DOHH2 (cell line): ENCODE data around the gene MRPL41.
"Not testable (repeated sequence)": the region's sequence is repeated elsewhere in the genome, so short reads cannot be mapped to it uniquely, and the experiment has no call there.

Experiments used
- H3F3A ChIP-seq: fragments of 200-600 bp; sonication (generic), shearing (Covaris generic); 2 replicates; pipeline ENCODE4 v1.6.0; 2016; ENCODE audit warnings: antibody characterized with exemption, mild to moderate bottlenecking; ENCODE audit not compliant: control insufficient read depth, insufficient read depth
- H3K27ac ChIP-seq: fragments of 200-600 bp; sonication (generic); 2 replicates; pipeline ENCODE4 v1.5.1; 2014; ENCODE audit warnings: low read depth, mild to moderate bottlenecking, low read length, moderate library complexity
- H3K27me3 ChIP-seq: fragments of 200-600 bp; sonication (generic); 2 replicates; pipeline ENCODE4 v1.6.1; 2014; ENCODE audit warnings: mild to moderate bottlenecking, low read length, mixed read lengths; ENCODE audit not compliant: control insufficient read depth
- H3K36me3 ChIP-seq: fragments of 200-600 bp; sonication (generic); 2 replicates; pipeline ENCODE4 v1.6.1; 2014; ENCODE audit warnings: mild to moderate bottlenecking, low read length, moderate library complexity, mixed read lengths; ENCODE audit not compliant: control insufficient read depth
- H3K4me1 ChIP-seq: fragments of 200-600 bp; sonication (generic); 2 replicates; pipeline ENCODE4 v1.6.1; 2014; ENCODE audit warnings: mild to moderate bottlenecking, low read length, mixed read lengths; ENCODE audit not compliant: control insufficient read depth
- H3K4me2 ChIP-seq: fragments of 200-600 bp; sonication (generic); 2 replicates; pipeline ENCODE4 v1.6.0; 2014; ENCODE audit warnings: mild to moderate bottlenecking, low read length, moderate library complexity
- H3K4me3 ChIP-seq: fragments of 200-600 bp; sonication (generic); 2 replicates; pipeline ENCODE4 v1.5.1; 2014; ENCODE audit warnings: mild to moderate bottlenecking, low read length, mixed read lengths
- H3K79me2 ChIP-seq: fragments of 200-600 bp; sonication (generic); 2 replicates; pipeline ENCODE4 v1.6.1; 2014; ENCODE audit warnings: mild to moderate bottlenecking, low read length, mixed read lengths; ENCODE audit not compliant: control insufficient read depth
- H3K9me2 ChIP-seq: fragments of 200-600 bp; sonication (generic); replicated peaks from 2 replicates; pipeline ENCODE4 v1.6.1; 2014; ENCODE audit warnings: mild to moderate bottlenecking, low read length, mixed read lengths; ENCODE audit not compliant: control insufficient read depth
- H3K9me3 ChIP-seq: fragments of 200-600 bp; sonication (generic); 2 replicates; pipeline ENCODE4 v1.6.1; 2014; ENCODE audit warnings: antibody characterized with exemption, low read length, mixed read lengths; ENCODE audit not compliant: control insufficient read depth, insufficient read depth
- H4K20me1 ChIP-seq: fragments of 200-600 bp; sonication (generic); 2 replicates; pipeline ENCODE4 v1.6.0; 2014; ENCODE audit warnings: low read depth, mild to moderate bottlenecking, antibody characterized with exemption, low read length, moderate library complexity; ENCODE audit not compliant: control insufficient read depth, insufficient read depth
- CTCF ChIP-seq: fragments of 200-600 bp; sonication (generic); IDR thresholded peaks from one replicate; pipeline ENCODE4 v1.5.1; 2014; ENCODE audit warnings: antibody characterized with exemption, mild to moderate bottlenecking, low read depth, low read length; ENCODE audit not compliant: poor library complexity, severe bottlenecking
- EZH2phosphoT487 ChIP-seq: fragments of 200-600 bp; sonication (generic); IDR thresholded peaks from 2 replicates; pipeline ENCODE4 v1.6.1; 2017; ENCODE audit warnings: borderline replicate concordance, mild to moderate bottlenecking, antibody characterized with exemption, low read length, moderate library complexity, mixed read lengths

The MRPL41 gene

DNA sequence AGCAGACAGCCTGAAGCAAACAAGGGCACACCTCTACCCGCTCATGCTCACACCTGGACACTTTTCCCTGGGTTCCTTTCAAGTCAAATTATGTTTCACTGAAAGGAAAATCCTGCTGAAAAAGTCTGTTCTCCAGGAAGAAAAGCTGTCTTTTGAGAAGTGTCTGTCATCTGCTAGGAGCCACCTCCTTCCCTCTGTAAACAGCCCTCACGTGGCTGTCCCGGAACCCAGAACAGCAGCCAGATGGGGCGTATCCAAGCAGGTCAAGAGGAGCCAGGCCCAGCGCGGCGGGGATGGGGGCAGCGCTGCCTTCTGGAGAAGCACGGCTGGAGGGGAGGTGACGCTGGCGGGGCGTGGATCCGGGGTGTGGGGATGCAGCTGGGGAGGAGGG, 1.5 kb upstream of the MRPL41 start, which contains the start of gene PNPLA7:
Gene PNPLA7, minus strand, starts transcription at position 172 of the 391 bp plus-strand sequence. CDS start 205 bp downstream, outside the sequence.
- TF ChIP-seq CTCF = no peak
- no peak for TF ChIP-seq EZH2phosphoT487
- Histone ChIP-seq H3K4me2 (peak within 1 kb of the TSS; percentile 83), H3K4me3 (peak within 1 kb of the TSS; percentile 80), H3K36me3 (peaks cover 24% of the 10 kb centered on the region), H3K9me2 (no peaks in the 10 kb centered on the region), H3K4me1 (peaks cover 59% of the 10 kb centered on the region), H4K20me1 (no peaks in the 10 kb centered on the region), H3K27ac (peak within 1 kb of the TSS; percentile 77), H3K9me3 (no peaks in the 10 kb centered on the region), H3F3A (peaks cover 17% of the 10 kb centered on the region), H3K79me2 (peaks cover 36% of the 10 kb centered on the region), H3K27me3 (no peaks in the 10 kb centered on the region)

GRCh38 chr9:137550958-137551263, 768 bp upstream of the MRPL41 start:
- not testable (repeated sequence) for H3K9me2 ChIP-seq, H4K20me1 ChIP-seq, H3K27me3 ChIP-seq, H3K9me3 ChIP-seq
- H3K36me3 ChIP-seq = peaks cover 31% of the 10 kb centered on the region
- H3K4me3 ChIP-seq = peak overlapping the region; percentile 80
- H3K4me1 ChIP-seq = peaks cover 56% of the 10 kb centered on the region
- H3K79me2 ChIP-seq = peaks cover 36% of the 10 kb centered on the region
- peak overlapping the region; percentile 65 for H3K27ac ChIP-seq
- H3F3A ChIP-seq = peaks cover 17% of the 10 kb centered on the region
- H3K4me2 ChIP-seq = peak overlapping the region; percentile 83

GRCh38 chr9:137552022-137552768, 516 bp downstream of the MRPL41 start:
- Histone ChIP-seq H3K9me2 (no peaks in the 10 kb centered on the region), H3K4me1 (peaks cover 43% of the 10 kb centered on the region), H3F3A (peaks cover 17% of the 10 kb centered on the region), H3K79me2 (peaks cover 33% of the 10 kb centered on the region), H3K27me3 (no peaks in the 10 kb centered on the region), H3K36me3 (peaks cover 44% of the 10 kb centered on the region), H3K27ac (peak overlapping the region; percentile 50), H3K4me2 (peak overlapping the region; percentile 69), H4K20me1 (no peaks in the 10 kb centered on the region), H3K4me3 (peak overlapping the region; percentile 88), H3K9me3 (no peaks in the 10 kb centered on the region)
- TF ChIP-seq EZH2phosphoT487 (no peak), CTCF (no peak)

DNA sequence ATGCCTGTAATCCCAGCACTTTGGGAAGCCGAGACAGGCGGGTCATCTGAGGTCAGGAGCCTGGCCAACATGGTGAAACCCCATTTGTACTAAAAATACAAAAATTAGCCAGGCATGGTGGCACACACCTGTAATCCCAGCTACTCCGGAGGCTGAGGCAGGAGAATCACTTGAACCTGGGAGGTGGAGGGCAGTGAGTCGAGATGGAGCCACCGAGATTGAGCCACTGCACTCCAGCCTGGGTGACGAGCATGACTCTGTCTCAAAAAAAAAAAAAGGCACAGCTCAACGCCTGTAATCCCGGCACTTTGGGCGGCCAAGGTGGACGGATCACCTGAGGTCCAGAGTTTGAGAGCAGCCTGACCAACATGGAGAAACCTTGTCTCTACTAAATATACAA, 2.0 kb downstream of the MRPL41 start:
- not testable (repeated sequence) for H3K4me3 ChIP-seq, H3K9me2 ChIP-seq, H3K4me2 ChIP-seq, H3K27me3 ChIP-seq, H4K20me1 ChIP-seq, H3K27ac ChIP-seq, H3K9me3 ChIP-seq
- Histone ChIP-seq H3K4me1 (peaks cover 28% of the 10 kb centered on the region), H3K79me2 (peaks cover 22% of the 10 kb centered on the region), H3F3A (peaks cover 17% of the 10 kb centered on the region), H3K36me3 (peaks cover 54% of the 10 kb centered on the region)
